Activated T-cell treated with anti-CD3 and anti-CD28 coated beads for 48 hours (primary cell): ENCODE measurements around the gene FBXL7.

ENCODE experiments used
- DNase-seq: peaks from one replicate; pipeline ENCODE4 v3.0.0-alpha.2; 2020; ENCODE audit warnings: low read depth

Gene FBXL7

GRCh38 chr5:15544039-15544438 is 44.1 kb downstream of the FBXL7 start:
- no peak for DNase-seq

- no peak for DNase-seq
Observed at GRCh38 chr5:15545082-15545481, 45.1 kb downstream of the FBXL7 start.

GRCh38 chr5:15547261-15547839 is 47.4 kb downstream of the FBXL7 start:
- DNase-seq, result no peak

GRCh38 chr5:15549961-15550360 is 50.0 kb downstream of the FBXL7 start:
- no peak for DNase-seq

- DNase-seq, result no peak
Observed at GRCh38 chr5:15550502-15551112, 50.6 kb downstream of the FBXL7 start.

GRCh38 chr5:15551113-15551504 is 51.1 kb downstream of the FBXL7 start:
- no peak for DNase-seq

- no peak for DNase-seq
Observed at GRCh38 chr5:15554542-15554941, 54.6 kb downstream of the FBXL7 start.

- DNase-seq, result no peak
Observed at GRCh38 chr5:15555176-15555575, 55.2 kb downstream of the FBXL7 start.

GRCh38 chr5:15558240-15558639 is 58.3 kb downstream of the FBXL7 start:
- no peak for DNase-seq

- no peak for DNase-seq
Observed at GRCh38 chr5:15558681-15559080, 58.7 kb downstream of the FBXL7 start.

- DNase-seq, result no peak
Observed at GRCh38 chr5:15560421-15560820, 60.4 kb downstream of the FBXL7 start.

- no peak for DNase-seq
Observed at GRCh38 chr5:15564523-15564922, 64.5 kb downstream of the FBXL7 start.

GRCh38 chr5:15564957-15565356 is 65.0 kb downstream of the FBXL7 start:
- DNase-seq, result no peak

GRCh38 chr5:15566306-15566705 is 66.3 kb downstream of the FBXL7 start:
- no peak for DNase-seq

GRCh38 chr5:15566789-15567188 is 66.8 kb downstream of the FBXL7 start:
- no peak for DNase-seq

- no peak for DNase-seq
Observed at GRCh38 chr5:15570491-15570890, 70.5 kb downstream of the FBXL7 start.

- no peak for DNase-seq
Observed at GRCh38 chr5:15571081-15571480, 71.1 kb downstream of the FBXL7 start.

GRCh38 chr5:15571618-15572017 is 71.6 kb downstream of the FBXL7 start:
- no peak for DNase-seq

GRCh38 chr5:15573590-15573989 is 73.6 kb downstream of the FBXL7 start:
- DNase-seq, result no peak

- DNase-seq, result no peak
Observed at GRCh38 chr5:15574128-15574527, 74.1 kb downstream of the FBXL7 start.

- no peak for DNase-seq
Observed at GRCh38 chr5:15574806-15575325, 74.9 kb downstream of the FBXL7 start.

- DNase-seq, result no peak
Observed at GRCh38 chr5:15575666-15576065, 75.7 kb downstream of the FBXL7 start.

- no peak for DNase-seq
Observed at GRCh38 chr5:15577132-15577531, 77.2 kb downstream of the FBXL7 start.

GRCh38 chr5:15577831-15578230 is 77.9 kb downstream of the FBXL7 start:
- DNase-seq, result no peak
